Cortex of kidney (tissue), 1 donor: ENCODE measurements around the gene SCGB2A2.

ENCODE experiments used
- DNase-seq: peaks from one replicate; lab custom pipeline; 2025; lab: John Stamatoyannopoulos, UW

Gene SCGB2A2

DNA sequence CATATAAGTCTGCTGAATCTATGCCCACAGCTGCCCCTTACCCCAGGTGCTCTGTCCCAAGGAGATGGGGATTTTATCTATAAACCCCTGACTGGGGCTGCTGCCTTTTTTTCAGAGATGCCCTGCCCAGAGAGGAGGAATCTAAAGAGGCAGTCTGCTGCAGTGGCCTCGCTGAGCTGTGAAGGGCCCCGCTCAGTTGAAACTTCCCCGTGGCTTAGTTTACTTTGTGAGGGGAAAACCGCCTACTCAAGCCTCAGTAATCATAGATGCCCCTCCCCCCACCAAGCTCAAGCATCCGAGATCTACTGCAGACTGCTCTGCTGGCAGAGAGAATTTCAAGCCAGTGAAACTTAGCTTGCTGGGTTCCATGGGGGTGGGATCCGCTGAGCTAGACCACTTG is 36.3 kb downstream of the SCGB2A2 start:
- DNase-seq: no peak

DNA sequence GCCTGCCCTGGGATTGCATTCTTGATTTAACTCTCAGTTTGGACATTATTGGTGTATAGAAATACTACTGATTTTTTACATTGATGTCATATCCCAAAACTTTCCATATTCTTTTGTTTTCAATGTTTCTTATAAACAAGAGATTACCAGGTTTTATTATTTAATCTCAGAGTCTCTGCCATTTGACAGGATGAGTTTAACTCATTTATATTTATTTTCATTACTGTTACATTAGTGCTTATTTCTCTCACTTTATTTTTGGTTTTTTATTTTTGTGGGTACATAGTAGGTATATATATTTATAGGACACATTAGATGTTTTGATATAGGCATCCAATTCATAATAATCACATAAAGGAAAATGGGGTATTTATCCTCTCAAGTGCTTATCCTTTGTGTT is 38.0 kb downstream of the SCGB2A2 start:
- DNase-seq: no peak

DNA sequence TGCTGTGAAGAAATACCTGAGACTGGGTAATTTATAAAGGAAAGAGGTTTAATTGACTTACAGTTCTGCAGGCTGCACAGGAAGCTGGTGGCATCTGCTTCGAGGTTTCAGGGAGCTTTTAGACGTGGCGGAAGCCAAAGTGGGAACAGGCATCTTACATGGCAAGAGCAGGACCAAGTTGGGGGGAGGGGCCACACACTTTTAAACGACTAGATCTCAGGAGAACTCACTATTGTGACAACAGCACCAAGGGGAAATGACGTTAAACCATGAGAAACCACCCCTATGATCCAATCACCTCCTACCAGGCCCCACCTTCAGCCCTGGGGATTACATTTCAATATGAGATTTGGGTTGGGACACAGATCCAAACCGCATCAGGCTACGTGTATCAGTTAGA is 40.0 kb downstream of the SCGB2A2 start:
- DNase-seq: no peak

DNA sequence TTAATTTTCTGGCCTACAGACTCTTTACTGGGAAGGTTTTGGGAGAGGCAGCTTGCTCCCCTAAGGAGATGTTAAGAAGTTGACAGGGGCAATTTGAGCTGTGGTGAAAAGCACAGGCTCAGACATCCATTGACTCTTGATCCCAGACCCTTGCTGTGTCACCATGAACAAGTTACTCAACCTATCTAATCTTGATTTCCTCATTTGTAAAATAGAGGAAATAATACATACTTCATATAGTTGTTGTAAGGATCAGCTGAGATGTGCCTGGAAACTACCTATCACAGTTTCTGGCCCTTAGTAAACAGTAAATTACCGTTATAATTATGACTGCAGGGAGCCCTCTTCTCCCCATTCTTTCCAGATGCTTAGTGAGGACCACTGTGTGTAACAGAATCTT is 45.5 kb downstream of the SCGB2A2 start:
- DNase-seq: no peak

GRCh38 chr11:62322524-62322923 is 52.6 kb downstream of the SCGB2A2 start:
- no peak for DNase-seq
